Measurements from ENCODE around the gene MEG3. TPM values are rescaled to one million over a fixed set of nuclear protein-coding genes. Genes with fewer than 3 reads are reported as not detected.

Gene MEG3
- total RNA-seq, 1 donor from 2014 or later = 24.7 TPM

DNA sequence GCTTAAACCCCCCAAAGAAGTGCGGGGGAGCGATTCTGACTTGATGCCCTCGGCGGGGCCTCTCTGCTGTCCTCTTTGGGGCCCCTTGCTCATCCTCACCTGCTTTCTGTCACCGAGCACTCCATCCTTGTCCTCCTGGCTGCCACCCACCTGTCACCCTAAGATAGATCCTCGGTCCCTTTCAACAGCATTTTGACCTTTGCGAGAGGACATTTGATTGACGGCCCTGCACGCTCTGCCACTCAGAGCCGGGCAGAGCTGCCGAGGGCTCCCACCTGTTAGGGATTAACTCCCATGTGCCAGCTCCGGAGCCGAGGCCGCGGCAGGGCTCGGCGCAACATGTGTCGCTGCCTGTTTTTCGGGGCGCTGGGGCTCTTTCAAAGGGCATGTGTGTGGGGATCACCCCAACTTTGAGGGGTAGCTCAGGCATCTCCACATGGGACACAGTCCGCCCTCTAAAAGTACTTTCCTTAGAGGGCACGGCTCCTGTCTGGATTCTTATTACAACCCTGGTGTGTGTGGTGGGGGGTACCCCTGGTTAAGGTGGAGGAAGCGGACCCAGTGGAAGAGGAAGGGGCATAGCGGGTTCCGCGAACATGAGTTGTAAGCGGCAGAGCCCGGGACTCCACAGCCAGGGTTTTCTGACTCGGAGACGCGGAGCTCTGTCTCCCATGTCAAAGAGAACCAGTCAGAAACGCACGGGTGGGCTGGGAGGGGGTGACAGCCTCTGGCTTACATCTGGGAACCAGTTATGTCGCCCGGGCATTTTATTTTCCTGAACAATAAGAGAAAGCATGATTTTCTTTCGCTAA, 811 bp upstream of the MEG3 start:
- ATAC-seq (ENCODE audit: poor library complexity) (no peak), DNase-seq (peak; percentile 33)
- intact Hi-C loops (cut with DNase I) = no loop called here

DNA sequence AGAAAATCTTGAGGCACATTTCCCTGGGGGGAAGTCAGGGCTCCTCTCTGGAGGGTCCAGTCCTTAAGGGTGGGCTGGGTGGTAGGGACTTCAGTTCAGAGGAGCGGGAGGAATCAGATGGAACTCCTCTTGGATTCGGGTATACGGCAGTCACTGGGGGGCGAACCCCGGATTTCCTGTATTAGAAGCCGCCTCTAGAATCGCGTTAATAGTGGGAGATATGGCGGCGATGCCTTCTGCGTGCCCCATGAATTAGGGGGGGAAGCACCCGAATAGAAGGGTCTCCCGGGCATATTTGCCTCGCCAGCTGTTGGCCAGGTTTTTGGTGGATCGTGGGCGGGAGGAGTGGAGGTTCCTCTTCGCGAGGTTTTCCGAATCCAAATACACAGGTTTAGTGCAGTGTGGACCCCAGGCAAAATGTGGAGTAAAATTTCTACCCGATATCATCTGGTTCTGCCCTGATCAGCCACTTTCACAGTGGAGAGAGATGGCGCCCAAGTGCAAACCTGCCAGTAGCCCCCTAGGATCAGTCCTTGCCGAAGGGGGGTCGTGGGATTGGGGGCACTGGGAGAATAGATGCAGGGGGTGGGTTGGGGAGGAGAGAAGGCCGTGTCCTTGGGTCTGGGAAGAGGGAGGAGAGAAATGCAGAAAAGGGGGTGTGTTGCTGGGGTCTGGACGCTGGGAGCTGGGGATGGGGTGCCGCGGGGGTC, 628 bp downstream of the MEG3 start:
- intact Hi-C loops (cut with DNase I) = no loop called here
- DNase-seq (peak; percentile 37), ATAC-seq (ENCODE audit: poor library complexity) (no peak)

DNA sequence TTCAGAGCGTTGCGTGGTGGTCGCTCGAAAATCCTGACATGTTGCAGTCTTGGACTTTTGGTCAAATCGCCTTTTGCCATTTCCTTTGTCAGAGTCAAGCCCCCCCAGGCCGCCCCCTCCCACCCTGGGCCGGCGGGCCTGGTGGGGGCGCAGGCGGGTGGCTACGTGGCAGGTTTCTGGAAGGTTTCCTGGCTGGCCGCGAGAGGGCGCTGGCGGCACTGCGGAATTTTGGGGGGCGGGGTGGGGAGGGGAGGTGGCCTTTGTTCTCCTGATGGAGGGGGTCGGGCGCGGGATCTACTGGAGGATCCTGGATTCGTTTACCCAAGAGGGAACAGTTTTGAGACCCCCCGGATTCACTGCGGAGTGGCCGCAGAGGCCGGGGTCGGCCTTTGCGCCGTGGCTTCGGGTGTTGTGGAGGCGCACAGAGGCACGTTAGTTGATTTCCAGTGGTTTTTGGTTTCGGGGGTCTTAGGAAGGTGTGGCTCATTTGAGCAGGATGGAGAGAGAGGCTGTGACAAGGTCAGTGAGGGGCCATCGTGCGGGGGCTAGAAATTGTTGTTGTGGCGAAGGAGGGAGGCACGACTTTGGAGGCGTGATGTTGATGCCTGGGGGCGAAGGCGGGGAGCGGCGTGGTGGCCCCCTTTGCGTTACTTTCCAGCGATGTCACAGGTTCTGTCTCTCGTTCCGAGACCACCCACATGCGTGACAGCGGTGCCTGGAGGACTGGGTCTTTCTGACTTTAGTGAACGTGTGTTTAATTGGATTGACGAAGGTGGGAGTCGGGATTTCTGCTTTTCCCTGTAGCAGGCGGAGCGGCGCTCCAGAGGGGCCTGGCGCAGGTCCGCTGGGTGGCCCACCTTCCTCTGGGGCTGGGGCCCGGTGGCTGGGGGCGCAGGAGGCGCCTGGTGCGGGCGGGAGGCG, 1.4 kb downstream of the MEG3 start:
- DNase-seq = peak; percentile 39
- intact Hi-C loops (cut with DNase I) = no loop called here
- ATAC-seq (ENCODE audit: poor library complexity) = peak; percentile 11

DNA sequence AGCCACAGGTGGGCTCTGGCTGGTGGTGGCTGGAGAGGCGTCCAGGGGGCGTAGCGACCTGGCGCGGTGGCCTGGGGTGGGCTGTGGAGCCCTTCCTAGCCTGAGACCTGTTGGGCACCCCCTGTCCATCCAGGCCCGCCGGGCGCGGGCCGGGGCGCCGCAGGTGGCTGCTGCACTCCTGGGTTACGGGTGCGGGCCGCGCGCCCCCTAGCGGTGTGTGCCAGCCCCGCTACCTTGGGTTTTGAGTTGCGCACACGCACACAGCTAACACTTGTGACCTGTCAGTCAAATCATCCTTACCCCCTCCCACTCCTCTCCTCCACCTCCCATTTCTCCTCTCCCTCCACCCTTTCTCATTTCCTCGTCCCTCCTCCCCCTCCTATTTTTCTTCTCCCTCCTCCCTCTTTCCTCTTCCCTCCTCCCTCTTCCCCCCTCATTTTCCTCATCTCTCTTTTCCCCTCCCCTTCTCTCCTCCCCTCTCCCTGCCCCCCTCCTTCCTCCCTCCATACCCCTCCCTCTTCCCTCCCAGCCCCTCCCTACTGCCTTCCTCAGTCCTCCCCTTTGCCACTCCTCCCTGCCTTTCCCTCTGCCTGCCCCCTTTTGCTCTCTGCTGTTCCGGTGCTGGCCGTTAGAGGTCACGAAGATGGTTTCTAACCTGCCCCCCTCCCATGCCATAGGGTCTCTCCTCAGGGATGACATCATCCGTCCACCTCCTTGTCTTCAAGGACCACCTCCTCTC, 2.3 kb downstream of the MEG3 start:
- no peak for DNase-seq
- intact Hi-C loops (cut with DNase I) = no loop called here
- ATAC-seq (ENCODE audit: poor library complexity) = no peak

DNA sequence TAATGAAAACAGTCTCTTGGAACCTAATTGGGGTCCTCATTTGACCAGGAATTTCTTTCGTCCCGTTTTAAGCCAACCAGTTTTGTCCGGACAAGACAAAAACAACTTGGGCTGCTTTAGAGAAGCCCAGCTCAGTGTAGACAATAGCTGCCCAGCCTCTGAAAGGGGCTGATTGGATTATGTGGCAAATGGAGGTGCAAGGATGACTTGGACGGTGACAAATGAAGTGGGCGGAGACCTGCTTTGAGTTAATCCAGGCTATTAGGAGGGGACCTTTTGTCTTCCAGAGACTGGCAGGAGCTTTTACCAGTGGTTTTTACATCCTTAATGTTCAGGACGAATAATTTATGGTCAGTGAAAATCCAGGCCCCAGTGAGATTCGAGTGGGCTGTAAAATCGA, 4.8 kb downstream of the MEG3 start:
- no peak for DNase-seq
- intact Hi-C loops (cut with DNase I) = no loop called here
- ATAC-seq (ENCODE audit: poor library complexity) = no peak

DNA sequence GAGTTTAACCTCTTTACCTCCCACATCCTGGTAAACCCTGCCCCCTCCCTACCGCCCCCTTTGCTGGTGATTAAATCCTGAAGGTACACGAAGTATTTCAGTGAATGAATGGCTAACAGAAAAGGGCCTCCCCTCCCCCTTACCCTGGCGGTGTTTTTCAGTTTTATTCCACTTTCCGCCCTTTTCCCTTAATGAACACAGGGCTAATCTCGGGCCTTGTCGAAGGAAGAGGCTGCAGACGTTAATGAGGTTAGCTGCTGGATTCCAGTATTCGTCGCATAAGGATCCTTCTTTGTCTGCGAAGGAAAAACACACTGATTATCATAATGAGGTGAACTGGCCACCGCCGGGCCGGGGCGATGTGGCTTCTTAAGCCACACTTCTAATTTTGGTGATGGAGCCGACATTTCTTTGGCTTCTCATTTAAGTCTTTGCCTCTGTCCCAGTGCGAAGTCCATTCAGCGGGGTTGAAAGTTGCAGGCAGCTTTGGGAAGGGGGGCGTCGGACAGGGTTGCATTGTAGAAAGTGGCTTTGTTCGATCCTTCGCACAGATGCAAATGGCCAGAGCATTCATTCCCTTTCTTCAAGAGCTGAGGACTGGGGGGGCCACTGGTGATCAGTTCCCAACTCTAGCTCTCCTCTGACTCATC, 6.5 kb downstream of the MEG3 start:
- ATAC-seq (ENCODE audit: poor library complexity) = no peak
- intact Hi-C loops (cut with DNase I) = no loop called here
- DNase-seq = peak; percentile 22

DNA sequence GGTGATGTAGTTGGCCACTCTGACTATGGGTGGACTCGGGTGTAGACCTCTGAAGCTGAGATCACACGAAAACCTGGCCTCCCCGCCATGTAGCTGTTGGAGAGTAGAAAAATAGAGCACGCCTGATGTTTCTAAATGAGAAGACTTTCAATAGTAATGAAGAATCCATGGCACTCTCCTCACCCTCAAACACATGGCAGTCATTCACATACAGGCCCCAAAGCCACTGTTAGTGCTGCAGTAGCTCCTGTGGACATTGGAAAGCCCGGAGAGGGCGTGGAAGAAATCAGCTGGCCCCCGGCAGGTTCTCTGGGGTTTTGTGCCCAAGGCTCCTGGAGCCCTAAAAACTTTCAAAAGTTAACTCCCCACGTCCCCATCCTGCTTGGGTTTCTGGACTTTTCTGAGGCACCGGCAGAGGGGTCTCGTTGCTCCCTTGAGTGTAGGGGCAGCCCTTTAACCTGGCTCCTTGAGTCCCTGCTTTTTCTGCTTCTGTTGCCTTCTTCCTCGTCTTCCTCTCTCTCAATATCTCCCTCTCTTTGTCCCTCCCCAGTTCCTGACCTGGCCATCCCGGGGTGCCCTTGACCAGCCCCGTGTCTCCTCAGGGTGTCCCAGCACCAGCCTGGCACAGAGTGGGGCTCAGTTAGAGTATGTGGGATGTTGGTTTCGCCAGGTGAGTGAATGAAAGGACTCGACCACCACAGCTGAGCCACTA, 8.3 kb downstream of the MEG3 start:
- intact Hi-C loops (cut with DNase I) = no loop called here
- DNase-seq (peak; percentile 3), ATAC-seq (ENCODE audit: poor library complexity) (no peak)

DNA sequence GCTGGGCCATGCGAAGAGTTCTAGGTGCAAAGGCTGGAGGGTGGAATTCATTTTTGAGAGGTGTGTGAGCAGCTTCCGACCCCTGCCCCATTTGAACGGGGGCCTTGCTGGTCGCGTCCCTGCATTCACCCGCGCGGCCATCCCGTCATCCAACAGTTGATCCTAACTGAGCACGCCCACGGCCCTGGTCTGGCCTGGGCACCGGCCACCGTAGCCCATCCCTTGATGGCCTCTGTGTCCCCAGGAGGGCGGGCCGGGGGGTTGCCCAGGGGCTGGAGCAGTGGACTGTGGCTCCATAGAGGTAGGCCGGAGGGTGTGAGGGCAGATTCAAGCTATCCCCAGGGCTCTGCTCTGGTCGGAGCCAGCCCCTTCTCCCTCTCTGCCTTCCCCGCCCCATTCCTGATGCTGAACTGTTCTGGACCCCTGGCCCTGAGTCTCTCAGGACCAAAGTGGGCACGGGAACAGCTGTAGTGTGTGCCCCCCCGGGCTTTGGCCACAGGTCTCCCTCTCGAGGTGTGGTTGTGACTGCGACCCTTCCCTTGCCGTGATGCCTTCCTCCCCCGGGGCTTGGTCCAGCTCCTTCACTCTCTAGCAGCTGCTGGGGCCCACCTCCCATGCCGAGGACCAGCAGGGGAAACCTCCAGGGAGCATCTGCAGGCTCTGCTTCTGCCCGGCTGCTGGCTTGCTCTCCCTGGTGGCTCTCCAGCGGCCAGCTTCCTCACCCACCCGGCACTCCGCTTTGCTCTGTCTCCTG, 9.1 kb downstream of the MEG3 start:
- DNase-seq (peak; percentile 37), ATAC-seq (ENCODE audit: poor library complexity) (no peak)

DNA sequence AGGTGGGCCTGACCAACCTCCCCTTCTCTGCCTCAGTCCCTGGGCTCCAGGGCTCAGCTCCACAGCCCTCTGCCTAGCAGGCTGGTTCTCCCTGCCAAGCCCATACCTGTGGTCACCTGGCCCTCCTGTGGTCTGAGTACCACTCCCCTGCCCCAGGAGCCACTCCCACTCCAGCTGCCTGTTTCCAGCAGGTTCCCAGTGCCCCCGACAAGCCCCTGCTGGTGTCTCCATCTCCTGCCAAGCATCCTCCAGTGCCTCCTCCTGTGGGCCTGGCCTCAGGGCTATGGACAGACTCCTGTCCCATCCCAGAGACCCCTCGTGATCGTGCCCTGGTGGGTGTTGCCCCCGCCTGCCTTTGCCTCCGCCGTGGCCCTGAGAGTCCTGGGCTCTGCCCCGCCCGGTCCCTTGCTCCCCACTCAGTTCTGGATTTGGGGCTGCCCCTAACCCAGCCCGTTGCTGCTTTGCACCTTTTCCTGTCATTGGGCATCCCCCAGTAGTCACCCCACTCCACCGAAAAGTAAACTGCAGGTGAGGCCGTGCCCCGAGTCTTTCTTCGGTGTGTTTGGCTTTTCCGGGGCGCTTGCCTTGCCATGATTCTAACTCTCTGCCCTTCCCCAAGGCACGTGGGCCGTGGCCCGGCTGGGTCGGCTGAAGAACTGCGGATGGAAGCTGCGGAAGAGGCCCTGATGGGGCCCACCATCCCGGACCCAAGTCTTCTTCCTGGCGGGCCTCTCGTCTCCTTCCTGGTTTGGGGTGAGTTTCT, 9.8 kb downstream of the MEG3 start:
- peak; percentile 26 for DNase-seq
- intact Hi-C loops (cut with DNase I) = no loop called here
- ATAC-seq (ENCODE audit: poor library complexity) = no peak

More for the DNA sequence above, 9.1 kb downstream of the MEG3 start:
- intact Hi-C loops (cut with DNase I) = no loop called here

DNA sequence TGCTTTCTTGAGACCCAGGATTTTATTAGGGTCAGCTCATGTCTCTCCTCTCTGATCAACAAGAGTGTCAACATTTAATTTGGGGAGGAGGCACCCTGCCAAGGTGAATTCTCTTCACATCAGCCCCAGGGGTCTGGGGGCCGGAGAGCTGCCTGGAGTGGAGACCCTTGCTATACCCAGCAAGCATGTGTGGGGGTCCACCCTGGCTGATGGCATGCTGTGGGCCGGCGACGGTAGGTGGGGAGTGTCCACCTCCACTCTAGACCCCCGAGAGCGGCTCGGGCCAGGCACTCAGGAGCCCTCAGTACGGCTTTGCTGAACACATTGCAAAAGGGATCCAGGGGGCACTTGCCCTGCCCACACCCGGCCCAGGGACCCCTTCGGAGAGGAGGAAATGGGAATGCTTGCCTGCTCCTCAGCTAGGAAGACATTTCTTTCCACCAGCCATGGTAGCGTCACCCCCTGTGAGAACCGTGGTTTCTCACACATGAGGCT, 10.4 kb downstream of the MEG3 start:
- DNase-seq = peak; percentile 34
- no peak for ATAC-seq (ENCODE audit: poor library complexity)
- intact Hi-C loops (cut with DNase I) = no loop called here

DNA sequence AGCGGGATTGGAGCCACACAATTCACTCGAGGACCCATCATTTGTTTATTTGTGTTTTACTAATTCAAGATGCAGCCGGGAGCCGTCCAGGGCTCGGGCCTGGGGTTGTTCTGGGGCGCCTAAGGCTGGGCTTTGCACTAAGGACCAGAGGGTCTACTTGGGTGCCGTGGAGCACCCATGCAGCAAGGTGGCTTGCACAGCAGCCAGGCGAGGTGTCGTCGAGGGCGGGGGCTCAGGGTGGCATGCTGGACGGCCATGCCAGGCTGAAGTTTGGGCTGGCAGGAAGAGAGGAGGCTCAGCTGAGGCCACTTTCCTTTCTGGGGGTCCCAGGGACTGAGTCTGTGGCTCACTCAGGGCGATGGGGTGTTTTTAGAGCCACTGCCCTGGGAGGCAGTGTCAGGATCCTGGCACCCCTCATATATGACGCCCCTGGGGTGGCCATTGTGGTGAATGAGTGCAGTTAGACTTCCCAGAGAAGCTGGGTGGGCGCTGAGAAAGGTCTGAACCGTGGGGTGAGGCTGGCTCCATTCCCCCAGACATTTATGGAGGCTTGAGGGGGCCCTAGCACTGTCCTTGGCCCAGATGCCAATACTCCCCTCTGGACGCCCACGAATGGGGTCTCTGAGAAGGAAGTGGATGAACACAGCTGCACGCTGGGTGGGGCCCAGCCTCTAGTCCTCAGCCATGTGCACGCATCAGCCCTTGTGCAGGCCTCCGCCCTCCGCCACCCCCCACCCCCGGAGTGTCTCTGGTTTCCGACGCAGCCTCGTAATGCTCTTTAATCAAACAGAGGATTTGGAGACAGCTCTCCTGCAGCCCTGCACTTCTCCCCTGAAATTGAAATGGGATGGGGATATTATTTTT, 11.3 kb downstream of the MEG3 start:
- DNase-seq = peak; percentile 35
- no peak for ATAC-seq (ENCODE audit: poor library complexity)
- intact Hi-C loops (cut with DNase I) = no loop called here

DNA sequence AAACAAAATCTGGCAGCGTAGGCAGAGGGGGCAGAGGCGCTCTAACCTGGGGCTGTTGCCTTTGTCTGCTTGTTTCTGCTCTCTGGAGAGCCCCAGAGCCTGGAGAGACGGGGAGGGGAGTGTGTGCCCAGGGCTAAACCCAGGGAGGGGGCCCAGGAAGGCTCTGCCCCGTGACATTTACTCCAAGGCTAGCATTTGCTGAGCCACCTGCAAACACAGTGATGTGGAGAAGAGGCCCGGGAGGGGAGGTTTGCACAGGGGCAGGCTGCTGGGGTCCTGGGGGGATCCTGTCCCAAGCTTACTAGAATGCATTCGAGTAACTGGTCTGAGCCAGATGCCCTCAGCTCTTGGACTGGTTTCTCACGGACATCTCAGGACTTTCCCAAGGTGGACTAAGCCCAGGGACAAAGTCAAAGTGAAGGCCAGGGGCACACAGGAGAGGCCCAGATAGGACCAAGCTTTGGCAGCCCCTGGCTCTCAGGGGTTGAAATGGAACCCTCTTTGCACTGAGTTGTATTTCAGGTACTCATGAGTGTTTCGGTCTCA, 12.0 kb downstream of the MEG3 start:
- intact Hi-C loops (cut with DNase I) = no loop called here
- DNase-seq (peak; percentile 16), ATAC-seq (ENCODE audit: poor library complexity) (no peak)

DNA sequence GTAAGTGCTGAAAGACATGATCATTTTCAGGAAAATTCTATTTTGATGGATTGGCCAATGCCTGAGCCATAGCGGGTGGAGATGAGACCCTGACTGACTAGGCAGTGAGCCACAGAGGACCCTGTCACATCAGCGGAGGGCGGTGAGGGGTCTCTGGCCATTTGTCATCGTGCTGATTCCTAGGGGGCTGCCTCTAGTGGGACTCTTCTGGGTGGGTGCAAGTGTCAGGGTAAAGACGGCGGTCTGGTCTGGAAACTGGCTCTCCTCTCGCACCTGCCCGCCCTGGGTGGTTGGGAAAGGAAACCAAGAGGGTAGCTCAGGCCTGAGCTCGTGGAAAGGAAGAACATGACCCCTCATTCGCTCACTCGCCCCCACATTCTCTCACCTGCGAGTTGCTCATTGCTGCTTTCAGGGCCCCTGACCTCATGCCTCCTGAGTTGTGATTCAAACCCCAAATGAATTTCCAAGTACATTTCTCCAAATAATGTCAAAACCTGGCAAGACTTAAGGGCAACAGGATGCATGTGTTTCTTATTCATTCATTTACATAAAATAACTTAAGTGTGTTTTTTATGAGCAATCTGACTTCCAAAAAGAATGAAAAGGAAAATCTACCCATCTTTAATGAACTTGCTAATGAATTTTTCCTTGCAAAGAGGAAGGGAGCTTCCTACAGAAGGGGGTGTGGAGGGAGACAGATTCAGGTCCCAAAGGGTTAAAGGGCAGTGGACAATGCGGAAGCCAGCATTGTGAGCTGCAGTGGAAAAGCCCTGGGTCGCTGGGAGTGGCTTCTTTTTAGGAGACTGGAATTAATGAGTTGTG, 12.8 kb downstream of the MEG3 start:
- no peak for ATAC-seq (ENCODE audit: poor library complexity)
- peak; percentile 21 for DNase-seq
- intact Hi-C loops (cut with DNase I) = no loop called here

DNA sequence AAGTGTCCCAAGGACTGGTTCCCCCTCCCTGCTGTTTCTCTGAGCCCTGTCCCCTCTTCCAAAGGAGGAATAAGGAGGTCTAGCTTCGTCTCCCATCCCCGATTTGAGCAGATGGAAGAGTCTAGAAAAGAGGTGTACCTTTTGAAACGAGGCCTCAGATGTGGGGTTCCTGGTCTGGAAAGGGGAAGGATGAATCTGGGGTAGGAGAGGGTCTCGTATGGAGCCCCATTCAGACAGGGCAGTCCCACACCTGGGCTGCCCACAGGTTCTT, 13.3 kb downstream of the MEG3 start:
- intact Hi-C loops (cut with DNase I) = no loop called here
- ATAC-seq (ENCODE audit: poor library complexity) = no peak

More for the DNA sequence above, 13.3 kb downstream of the MEG3 start:
- DNase-seq = no peak
